Endothelial cell of umbilical vein (primary cell): Measurements from ENCODE around the gene SLC35B2. TPM values are rescaled to one million over a fixed set of nuclear protein-coding genes. Genes with fewer than 3 reads are reported as not detected.

Experiments used
- BruUV-seq: library from RNA; stranded (reverse); fragments of 400-500 nt; replicated peaks from 2 replicates; lab custom pipeline; 2021; lab: Mats Ljungman, UMichigan
- CTCF ChIA-PET: fragments of 300-600, 350-600 bp; sonication (Branson Sonifier 250); formaldehyde crosslinking; loops from one replicate; lab custom pipeline; 2021; ENCODE audit warnings: antibody characterized with exemption, inconsistent platforms; lab: Charles Lee
- POLR2A ChIA-PET: fragments of 300-600, 350-600 bp; sonication (Branson Sonifier 250); formaldehyde crosslinking; loops from one replicate; lab custom pipeline; 2021; ENCODE audit warnings: antibody characterized with exemption, inconsistent platforms; lab: Charles Lee
- DNase-seq: peaks from one replicate; pipeline ENCODE4 v3.0.0-alpha.2; 2011; ENCODE audit warnings: low read depth, low spot score
- FAIRE-seq: peaks from 2 replicates; lab custom pipeline; 2011; peaks lifted over from hg19 to GRCh38; lab: Jason Lieb, UNC
- H2AFZ ChIP-seq: 2 replicates; pipeline ENCODE4 v1.6.0; 2012; ENCODE audit warnings: low read depth, low read length, control low read depth, inconsistent platforms
- H3K27ac ChIP-seq: 2 replicates; pipeline ENCODE4 v1.5.1; 2011; ENCODE audit warnings: low read depth, mild to moderate bottlenecking, control low read depth, low read length, moderate library complexity; ENCODE audit not compliant: insufficient read depth
- H3K27me3 ChIP-seq, 2 experiments: 2 replicates each; pipeline versions ENCODE4 v1.6.0 to v1.6.1; 2011; ENCODE audit warnings: low read length in 2 of 2, mixed read lengths in 1 of 2; ENCODE audit not compliant: control insufficient read depth in 2 of 2, insufficient read depth in 2 of 2
- H3K36me3 ChIP-seq, 2 experiments: 2 replicates in 1 of 2; 3 replicates in 1 of 2; pipeline ENCODE4 v1.5.1; 2011; ENCODE audit warnings: low read length in 2 of 2, mild to moderate bottlenecking in 1 of 2, moderate library complexity in 1 of 2; ENCODE audit not compliant: control insufficient read depth in 2 of 2, insufficient read depth in 2 of 2; ENCODE audit errors: extremely low read depth in 1 of 2
- H3K4me1 ChIP-seq: 3 replicates; pipeline ENCODE4 v1.5.1; 2011; ENCODE audit warnings: mild to moderate bottlenecking, low read length; ENCODE audit not compliant: control insufficient read depth, insufficient read depth; ENCODE audit errors: extremely low read depth
- H3K4me2 ChIP-seq: 2 replicates; pipeline ENCODE4 v1.6.1; 2011; ENCODE audit warnings: low read length, control low read depth, mixed read lengths; ENCODE audit not compliant: insufficient read depth
- H3K4me3 ChIP-seq, 3 experiments: fragments of 200-600 bp in 1 of 3; sonication (generic), shearing (Covaris generic) in 1 of 3; replicated peaks in 1 of 3; 2 replicates each; pipeline ENCODE4 v1.5.1; 2011 to 2016; ENCODE audit warnings: control low read depth in 3 of 3, low read length in 3 of 3, mild to moderate bottlenecking in 2 of 3, inconsistent platforms in 1 of 3, low read depth in 1 of 3, moderate library complexity in 1 of 3; ENCODE audit not compliant: insufficient read depth in 1 of 3
- H3K79me2 ChIP-seq: 2 replicates; pipeline ENCODE4 v1.6.0; 2012; ENCODE audit warnings: low read length, inconsistent platforms; ENCODE audit not compliant: control insufficient read depth, insufficient read depth
- H3K9ac ChIP-seq: replicated peaks from 2 replicates; pipeline ENCODE3; 2011; ENCODE audit warnings: low read length, control low read depth; ENCODE audit not compliant: insufficient read depth; ENCODE audit errors: extremely low read depth
- H3K9me1 ChIP-seq: replicated peaks from 3 replicates; pipeline ENCODE4 v1.6.0; 2011; ENCODE audit warnings: mild to moderate bottlenecking, low read length; ENCODE audit not compliant: control insufficient read depth, insufficient read depth; ENCODE audit errors: extremely low read depth
- H3K9me3 ChIP-seq: replicated peaks from 2 replicates; pipeline ENCODE4 v1.5.1; 2012; ENCODE audit warnings: low read length, inconsistent platforms; ENCODE audit not compliant: control insufficient read depth, insufficient read depth
- H4K20me1 ChIP-seq: replicated peaks from 2 replicates; pipeline ENCODE3; 2011; ENCODE audit warnings: mild to moderate bottlenecking, low read length; ENCODE audit not compliant: control insufficient read depth, insufficient read depth; ENCODE audit errors: extremely low read depth
- CTCF ChIP-seq, 2 donors: IDR thresholded peaks; 1 replicate in 1 of 2; 2 replicates in 1 of 2; pipeline ENCODE4 v1.5.1; 2011; ENCODE audit warnings: low read length in 2 of 2, mild to moderate bottlenecking in 2 of 2, moderate library complexity in 2 of 2, control low read depth in 1 of 2, inconsistent platforms in 1 of 2, low read depth in 1 of 2; ENCODE audit not compliant: insufficient read depth in 1 of 2; ENCODE audit errors: extremely low read depth in 1 of 2
- EZH2 ChIP-seq: IDR thresholded peaks from 2 replicates; pipeline ENCODE4 v1.6.1; 2012; ENCODE audit warnings: borderline replicate concordance, low read depth, mild to moderate bottlenecking, moderate library complexity, low read length, inconsistent platforms; ENCODE audit not compliant: severe bottlenecking
- JUN ChIP-seq: IDR thresholded peaks from 2 replicates; pipeline ENCODE4 v1.6.1; 2011; ENCODE audit warnings: borderline replicate concordance, low read depth; ENCODE audit not compliant: insufficient read length, insufficient read depth
- MYC ChIP-seq: IDR thresholded peaks from one replicate; pipeline ENCODE4 v1.6.1; 2011; ENCODE audit warnings: mild to moderate bottlenecking, low read depth, low read length
- dilution Hi-C: fragments of 300-500 bp; cut with MboI; formaldehyde crosslinking; loops from one replicate; pipeline ENCODE4 v1.15.0; 2019; ENCODE audit warnings: low sequenced_read_pairs; ENCODE audit not compliant: extremely low pct_ligation_motif_present
- intact Hi-C: fragments of 100-400 bp; cut with micrococcal nuclease; formaldehyde crosslinking; loops from one replicate; pipeline ENCODE4 v1.10.0; 2022
- polyA plus RNA-seq, 4 experiments: library from polyadenylated mRNA; depleted of rRNA in 3 of 4; stranded (reverse) in 3 of 4; unstranded in 1 of 4; fragments of >200 nt; gene quantifications; 2 replicates each; pipeline versions ENCODE4 v1.2.1 to v1.2.3, GENCODE V29; 2011 to 2012; ENCODE audit warnings: missing spikeins in 1 of 4
- total RNA-seq: library from RNA; stranded (reverse); gene quantifications from 2 replicates; pipeline ENCODE4 v1.2.3, GENCODE V29; 2021

The SLC35B2 gene
- total and polyA plus RNA-seq, 2 donors (not counting 3 experiments of a cell fraction or from before 2014, with no cell fraction given) = 53.4 to 112 TPM

- H3K4me3 ChIP-seq = peak overlapping the region in 1 of 3 experiments; percentile 18
- peaks cover 6% of the 10 kb centered on the region for H3K4me1 ChIP-seq
- TF ChIP-seq CTCF (IDR thresholded peaks at IDR 0.05; ENCODE audit: extremely low read depth in 1 of 2, insufficient read depth in 1 of 2, low read depth in 1 of 2, low read length in 2 of 2) (no peak), JUN (no peak), EZH2 (peak; percentile 85), MYC (no peak)
- no TSS peak for BruUV-seq
- intact Hi-C loops = no loop called here
- dilution Hi-C loops = no loop called here
- H3K4me2 ChIP-seq = no peak overlapping the region
- H3K36me3 ChIP-seq = peaks cover 7 to 20% of the 10 kb centered on the region in 2 experiments
- no peaks in the 10 kb centered on the region for H3K79me2 ChIP-seq
- no peak overlapping the region for H3K9ac ChIP-seq
- FAIRE-seq = no peak
- CTCF ChIA-PET = interaction anchor here (0.8 to 5.6 kb wide), 4 partner anchors 7 to 29 kb away, joined by 4 to 35 read pairs (median 6); partner anchors contain the start of gene AARS2
- peak; percentile 21 for DNase-seq
- no peaks in the 10 kb centered on the region for H3K9me3 ChIP-seq
- no peaks in the 10 kb centered on the region for H4K20me1 ChIP-seq
- POLR2A ChIA-PET = no interaction called here
- no peaks in the 10 kb centered on the region for H3K9me1 ChIP-seq
- H3K27ac ChIP-seq = no peak overlapping the region
- H3K27me3 ChIP-seq = peaks cover 35 to 43% of the 10 kb centered on the region in 2 experiments
- H2AFZ ChIP-seq = no peak overlapping the region
Observed at GRCh38 chr6:44297063-44298038, 40.0 kb upstream of the SLC35B2 start.
